Natural killer cell (primary cell): ENCODE measurements around the gene THSD4. TPM values are rescaled to one million over a fixed set of nuclear protein-coding genes. Genes with fewer than 3 reads are reported as not detected.

Experiments
- ATAC-seq, 3 donors: fragments of 150-1000 bp in 2 of 3; fragments of 200-7000 bp in 1 of 3; cut with Tn5 transposase; 1 replicate in 1 of 3; 2 replicates in 2 of 3; pipeline ENCODE4 v1.10.0; 2021; ENCODE audit warnings: mild to moderate bottlenecking in 2 of 3, moderate library complexity in 2 of 3
- DNase-seq, 2 donors: peaks; one replicate each; pipeline versions ENCODE4 v3.0.0 to v3.0.0-alpha.2; 2013 to 2021; ENCODE audit warnings: mixed read lengths in 1 of 2
- H3K27ac ChIP-seq: one replicate; pipeline ENCODE4 v1.5.1; 2013; ENCODE audit warnings: mild to moderate bottlenecking, low read length
- H3K27me3 ChIP-seq: one replicate; pipeline ENCODE4 v1.6.1; 2013; ENCODE audit warnings: low read length; ENCODE audit not compliant: control insufficient read depth, insufficient read depth
- H3K36me3 ChIP-seq: one replicate; pipeline ENCODE4 v1.6.1; 2013; ENCODE audit warnings: low read length; ENCODE audit not compliant: control insufficient read depth, insufficient read depth
- H3K4me1 ChIP-seq: one replicate; pipeline ENCODE4 v1.6.1; 2013; ENCODE audit warnings: low read length; ENCODE audit not compliant: control insufficient read depth, insufficient read depth
- H3K4me3 ChIP-seq: one replicate; pipeline ENCODE4 v1.5.1; 2013; ENCODE audit warnings: low read length
- H3K9me3 ChIP-seq: one replicate; pipeline ENCODE4 v1.6.1; 2013; ENCODE audit warnings: low read length; ENCODE audit not compliant: control insufficient read depth, insufficient read depth
- H3K27ac Mint-ChIP-seq, 2 donors: one replicate each; pipeline ENCODE4 v1.8.0; 2022; ENCODE audit warnings: mild to moderate bottlenecking in 2 of 2, mixed read lengths in 2 of 2, moderate library complexity in 1 of 2
- H3K27me3 Mint-ChIP-seq, 2 donors: one replicate each; pipeline ENCODE4 v1.8.0; 2022; ENCODE audit warnings: low read depth in 2 of 2, mixed read lengths in 2 of 2
- H3K36me3 Mint-ChIP-seq: one replicate; pipeline ENCODE4 v1.8.0; 2022; ENCODE audit warnings: mixed read lengths
- H3K4me1 Mint-ChIP-seq, 2 donors: one replicate each; pipeline ENCODE4 v1.8.0; 2022; ENCODE audit warnings: mixed read lengths in 2 of 2
- H3K4me3 Mint-ChIP-seq: one replicate; pipeline ENCODE4 v1.8.0; 2022; ENCODE audit warnings: mild to moderate bottlenecking, moderate library complexity, mixed read lengths
- H3K9me3 Mint-ChIP-seq, 2 donors: one replicate each; pipeline ENCODE4 v1.8.0; 2022; ENCODE audit warnings: mixed read lengths in 2 of 2
- WGBS: methylation state at CpG from one replicate; pipeline ENCODE4 v1.1.7; 2013; ENCODE audit warnings: missing lambda C conversion rate; ENCODE audit not compliant: insufficient coverage; 5-methylcytosine and 5-hydroxymethylcytosine counted together
- intact Hi-C: fragments of 100-400 bp; cut with micrococcal nuclease; formaldehyde crosslinking; loops from one replicate; pipeline ENCODE4 v1.14.2; 2022
- total RNA-seq, 4 donors: library from RNA; stranded (reverse); fragments of 120-200 nt in 1 of 4; gene quantifications; one replicate each; pipeline versions ENCODE4 v1.2.3 to v1.2.4, GENCODE V29; 2013 to 2022
- TF ChIP-seq, protein P1 (sequence below): fragments of 200-600 bp; IDR thresholded peaks from one replicate; pipeline ENCODE4 v1.8.0; 2022; ENCODE audit warnings: antibody characterized with exemption

THSD4 gene
- total RNA-seq, 3 donors from 2014 or later (not counting 1 experiment from before 2014, with no cell fraction given): not detected

GRCh38 chr15:71357321-71357732 is 242.1 kb downstream of the THSD4 start:
- 91% methylated on average over 9 of the region's 9 CpGs for WGBS
- no peaks in the 10 kb centered on the region for H3K4me1 Mint-ChIP-seq
- no peak overlapping the region for H3K27ac ChIP-seq

GRCh38 chr15:71357967-71358366 is 242.7 kb downstream of the THSD4 start:
- H3K36me3 ChIP-seq: no peaks in the 10 kb centered on the region
- TF ChIP-seq, protein P1, sequence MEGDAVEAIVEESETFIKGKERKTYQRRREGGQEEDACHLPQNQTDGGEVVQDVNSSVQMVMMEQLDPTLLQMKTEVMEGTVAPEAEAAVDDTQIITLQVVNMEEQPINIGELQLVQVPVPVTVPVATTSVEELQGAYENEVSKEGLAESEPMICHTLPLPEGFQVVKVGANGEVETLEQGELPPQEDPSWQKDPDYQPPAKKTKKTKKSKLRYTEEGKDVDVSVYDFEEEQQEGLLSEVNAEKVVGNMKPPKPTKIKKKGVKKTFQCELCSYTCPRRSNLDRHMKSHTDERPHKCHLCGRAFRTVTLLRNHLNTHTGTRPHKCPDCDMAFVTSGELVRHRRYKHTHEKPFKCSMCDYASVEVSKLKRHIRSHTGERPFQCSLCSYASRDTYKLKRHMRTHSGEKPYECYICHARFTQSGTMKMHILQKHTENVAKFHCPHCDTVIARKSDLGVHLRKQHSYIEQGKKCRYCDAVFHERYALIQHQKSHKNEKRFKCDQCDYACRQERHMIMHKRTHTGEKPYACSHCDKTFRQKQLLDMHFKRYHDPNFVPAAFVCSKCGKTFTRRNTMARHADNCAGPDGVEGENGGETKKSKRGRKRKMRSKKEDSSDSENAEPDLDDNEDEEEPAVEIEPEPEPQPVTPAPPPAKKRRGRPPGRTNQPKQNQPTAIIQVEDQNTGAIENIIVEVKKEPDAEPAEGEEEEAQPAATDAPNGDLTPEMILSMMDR: no peak
- ATAC-seq: no peak

More at GRCh38 chr15:71357321-71357732, 242.1 kb downstream of the THSD4 start:
- Histone ChIP-seq H3K4me3 (no peak overlapping the region), H3K4me1 (no peaks in the 10 kb centered on the region), H3K9me3 (no peaks in the 10 kb centered on the region), H3K27me3 (no peaks in the 10 kb centered on the region), H3K36me3 (no peaks in the 10 kb centered on the region)
- no peak overlapping the region for H3K4me3 Mint-ChIP-seq
- peaks cover 15 to 24% of the 10 kb centered on the region in 2 donors for H3K27me3 Mint-ChIP-seq
- intact Hi-C loops: no loop called here
- no peak for DNase-seq
- ATAC-seq: no peak
- TF ChIP-seq, protein P1: no peak
- H3K9me3 Mint-ChIP-seq: no peaks in the 10 kb centered on the region
- H3K27ac Mint-ChIP-seq: no peak overlapping the region
- H3K36me3 Mint-ChIP-seq: no peaks in the 10 kb centered on the region

DNA sequence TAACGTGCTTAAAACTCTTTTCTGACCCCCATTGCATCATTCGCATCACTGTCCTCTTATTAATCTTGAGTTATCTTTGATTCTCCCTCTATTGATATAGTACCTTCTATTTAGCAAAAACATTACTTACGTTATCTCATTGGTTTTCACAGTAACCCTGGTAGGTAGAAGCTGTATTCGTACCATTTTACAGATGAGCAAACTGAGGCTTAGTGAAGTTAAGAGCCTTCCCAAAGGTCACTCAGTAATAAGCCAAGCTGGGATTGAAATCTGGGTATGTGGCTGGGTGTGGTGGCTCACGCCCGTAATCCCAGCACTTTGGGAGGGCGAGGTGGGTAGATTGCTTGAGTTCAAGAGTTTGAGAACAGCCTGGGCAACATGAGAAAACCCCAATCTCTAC is 244.0 kb downstream of the THSD4 start:
- Histone ChIP-seq H3K9me3 (no peaks in the 10 kb centered on the region), H3K4me1 (no peaks in the 10 kb centered on the region), H3K27ac (no peak overlapping the region), H3K36me3 (no peaks in the 10 kb centered on the region), H3K27me3 (no peaks in the 10 kb centered on the region), H3K4me3 (no peak overlapping the region)
- DNase-seq (no peak), ATAC-seq (no peak)
- H3K27ac Mint-ChIP-seq: no peak overlapping the region
- H3K4me1 Mint-ChIP-seq: no peaks in the 10 kb centered on the region
- intact Hi-C loops: no loop called here
- TF ChIP-seq, protein P1: no peak
- peaks cover 18 to 34% of the 10 kb centered on the region in 2 donors for H3K27me3 Mint-ChIP-seq
- no peaks in the 10 kb centered on the region for H3K36me3 Mint-ChIP-seq
- 81% methylated on average over 7 of the region's 7 CpGs for WGBS
- H3K4me3 Mint-ChIP-seq: no peak overlapping the region
- no peaks in the 10 kb centered on the region for H3K9me3 Mint-ChIP-seq

More at GRCh38 chr15:71357967-71358366, 242.7 kb downstream of the THSD4 start:
- H3K9me3 ChIP-seq: no peaks in the 10 kb centered on the region
- H3K4me1 ChIP-seq: no peaks in the 10 kb centered on the region
- 86% methylated on average over 2 of the region's 4 CpGs for WGBS
- H3K27ac ChIP-seq: no peak overlapping the region
- Mint-ChIP-seq H3K36me3 (no peaks in the 10 kb centered on the region), H3K9me3 (no peaks in the 10 kb centered on the region), H3K4me1 (no peaks in the 10 kb centered on the region), H3K27me3 (peaks cover 15 to 22% of the 10 kb centered on the region in 2 donors), H3K27ac (no peak overlapping the region), H3K4me3 (no peak overlapping the region)
- no peak overlapping the region for H3K4me3 ChIP-seq
- DNase-seq: no peak
- intact Hi-C loops: no loop called here
- no peaks in the 10 kb centered on the region for H3K27me3 ChIP-seq

GRCh38 chr15:71362556-71362955 is 247.3 kb downstream of the THSD4 start:
- 96% methylated on average over 8 of the region's 8 CpGs for WGBS
- no peak overlapping the region for H3K27ac Mint-ChIP-seq
- Histone ChIP-seq H3K27ac (no peak overlapping the region), H3K4me1 (no peaks in the 10 kb centered on the region), H3K27me3 (no peaks in the 10 kb centered on the region), H3K36me3 (no peaks in the 10 kb centered on the region), H3K4me3 (no peak overlapping the region), H3K9me3 (no peaks in the 10 kb centered on the region)
- ATAC-seq (no peak), DNase-seq (no peak)
- TF ChIP-seq, protein P1: no peak
- no peaks in the 10 kb centered on the region for H3K9me3 Mint-ChIP-seq
- peaks cover 13 to 49% of the 10 kb centered on the region in 2 donors for H3K27me3 Mint-ChIP-seq
- no peaks in the 10 kb centered on the region for H3K36me3 Mint-ChIP-seq
- no peaks in the 10 kb centered on the region for H3K4me1 Mint-ChIP-seq
- no peak overlapping the region for H3K4me3 Mint-ChIP-seq
- intact Hi-C loops: no loop called here
